ENCODE results near the gene PRTG. TPM values are rescaled to one million over a fixed set of nuclear protein-coding genes. Genes with fewer than 3 reads are reported as not detected.
"Not testable (repeated sequence)": the region's sequence is repeated elsewhere in the genome, so short reads cannot be mapped to it uniquely, and the experiment has no call there.

PRTG gene
- total RNA-seq, 1 donor, result 0.27 TPM

- DNase-seq (ENCODE audit: low read depth in 2 of 3, low spot score in 2 of 3), result no peak
Measured at GRCh38 chr15:55652359-55652758, 90.6 kb downstream of the PRTG start.

GRCh38 chr15:55649058-55649423 lies 93.9 kb downstream of the PRTG start:
- no peak for DNase-seq (ENCODE audit: low read depth in 2 of 3, low spot score in 2 of 3)

GRCh38 chr15:55638764-55639163 lies 104.2 kb downstream of the PRTG start:
- no peak for DNase-seq (ENCODE audit: low read depth in 2 of 3, low spot score in 2 of 3)

- no peak for DNase-seq (ENCODE audit: low read depth in 2 of 3, low spot score in 2 of 3)
Measured at GRCh38 chr15:55637086-55637485, 105.9 kb downstream of the PRTG start.

- no peak for DNase-seq (ENCODE audit: low read depth in 2 of 3, low spot score in 2 of 3)
Measured at GRCh38 chr15:55633731-55634130, 109.2 kb downstream of the PRTG start.

- no peak for DNase-seq (ENCODE audit: low read depth in 2 of 3, low spot score in 2 of 3)
Measured at GRCh38 chr15:55632434-55632833, 110.5 kb downstream of the PRTG start.

- DNase-seq (ENCODE audit: low read depth in 2 of 3, low spot score in 2 of 3), result no peak
Measured at GRCh38 chr15:55630858-55631257, 112.1 kb downstream of the PRTG start.

GRCh38 chr15:55628369-55628730 lies 114.6 kb downstream of the PRTG start:
- no peak for DNase-seq (ENCODE audit: low read depth in 2 of 3, low spot score in 2 of 3)

GRCh38 chr15:55627730-55628368 lies 115.1 kb downstream of the PRTG start:
- no peak for DNase-seq (ENCODE audit: low read depth in 2 of 3, low spot score in 2 of 3)

GRCh38 chr15:55619783-55620182 lies 123.2 kb downstream of the PRTG start:
- peak in 1 of 3 donors; percentile 40 for DNase-seq (ENCODE audit: low read depth in 2 of 3, low spot score in 2 of 3)

GRCh38 chr15:55618387-55618786 lies 124.6 kb downstream of the PRTG start:
- DNase-seq (ENCODE audit: low read depth in 2 of 3, low spot score in 2 of 3), result no peak

GRCh38 chr15:55615445-55615844 lies 127.5 kb downstream of the PRTG start:
- no peak for DNase-seq (ENCODE audit: low read depth in 2 of 3, low spot score in 2 of 3)

GRCh38 chr15:55613727-55614126 lies 129.2 kb downstream of the PRTG start:
- DNase-seq (ENCODE audit: low read depth in 2 of 3, low spot score in 2 of 3), result no peak

GRCh38 chr15:55606214-55606613 lies 136.7 kb downstream of the PRTG start:
- DNase-seq (ENCODE audit: low read depth in 2 of 3, low spot score in 2 of 3), result no peak

GRCh38 chr15:55601374-55601773 lies 141.6 kb downstream of the PRTG start:
- no peak for DNase-seq (ENCODE audit: low read depth in 2 of 3, low spot score in 2 of 3)

GRCh38 chr15:55599439-55599838 lies 143.5 kb downstream of the PRTG start:
- no peak for DNase-seq (ENCODE audit: low read depth in 2 of 3, low spot score in 2 of 3)

- DNase-seq (ENCODE audit: low read depth in 2 of 3, low spot score in 2 of 3), result not testable (repeated sequence)
Measured at GRCh38 chr15:55593019-55593418, 149.9 kb downstream of the PRTG start.

- peak in 1 of 3 donors; percentile 16 for DNase-seq (ENCODE audit: low read depth in 2 of 3, low spot score in 2 of 3)
Measured at GRCh38 chr15:55590788-55591187, 152.2 kb downstream of the PRTG start.

GRCh38 chr15:55589287-55589686 lies 153.7 kb downstream of the PRTG start:
- no peak for DNase-seq (ENCODE audit: low read depth in 2 of 3, low spot score in 2 of 3)

- DNase-seq (ENCODE audit: low read depth in 2 of 3, low spot score in 2 of 3), result no peak
Measured at GRCh38 chr15:55588815-55589115, 154.2 kb downstream of the PRTG start.

- DNase-seq (ENCODE audit: low read depth in 2 of 3, low spot score in 2 of 3), result peak in 2 of 3 donors; percentile 60 to 64
Measured at GRCh38 chr15:55588070-55588814, 154.7 kb downstream of the PRTG start, which contains the start of gene PYGO1. TSS of gene PYGO1 (minus strand) at chr15:55588345. CDS start at chr15:55587883, 462 bp downstream.

- peak in 2 of 3 donors; percentile 22 to 27 for DNase-seq (ENCODE audit: low read depth in 2 of 3, low spot score in 2 of 3)
Measured at GRCh38 chr15:55587321-55588069, 155.5 kb downstream of the PRTG start.

Data from hematopoietic multipotent progenitor cell (in vitro differentiated cells).